ENCODE data around the gene THBS3.

DNA sequence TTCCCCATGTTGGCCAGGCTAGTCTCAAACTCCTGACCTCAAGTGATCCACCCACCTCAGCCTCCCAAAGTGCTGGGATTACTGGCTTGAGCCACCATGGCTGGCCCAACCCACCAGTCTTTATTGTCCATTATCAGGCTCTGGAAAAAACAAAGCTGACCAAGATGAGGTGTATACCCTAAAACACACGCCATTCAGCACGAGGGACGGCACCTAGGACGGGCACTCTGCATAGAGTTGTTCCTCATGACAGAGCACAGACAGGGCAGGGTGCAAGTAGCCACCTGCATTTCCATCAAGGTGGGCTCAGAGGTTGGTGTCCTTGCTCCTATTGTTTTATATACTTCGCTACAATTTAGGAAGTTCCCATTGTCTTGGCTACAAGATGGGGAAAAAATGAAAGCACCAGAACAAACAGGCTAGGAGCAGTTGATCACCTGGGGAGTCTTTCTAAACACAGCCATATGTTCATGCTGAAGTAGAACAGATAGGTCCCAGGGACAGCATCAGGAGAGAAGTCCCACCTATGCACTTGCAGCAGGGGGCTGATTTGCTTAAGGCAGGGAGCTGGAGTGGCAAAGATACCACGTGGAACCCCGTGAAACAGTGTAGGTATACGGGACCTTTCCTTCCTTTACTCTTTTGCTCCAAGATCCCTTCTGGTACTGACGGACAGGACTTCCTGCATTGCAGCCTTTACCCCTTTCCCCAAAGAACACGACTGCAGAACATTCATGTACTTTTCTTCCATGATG lies 39.1 kb downstream of the THBS3 start:
- TF ChIP-seq EP300 (conservative IDR thresholded peaks at IDR 0.05; ENCODE audit: poor library complexity, severe bottlenecking) (no peak), POLR2AphosphoS5 (IDR thresholded peaks at IDR 0.05) (no peak), SMC3 (conservative IDR thresholded peaks at IDR 0.05; ENCODE audit: poor library complexity) (no peak), EZH2 (IDR thresholded peaks at IDR 0.05; ENCODE audit: borderline replicate concordance, insufficient read depth, low read length, poor library complexity, severe bottlenecking) (no peak)
- TF ChIP-seq, protein P1, sequence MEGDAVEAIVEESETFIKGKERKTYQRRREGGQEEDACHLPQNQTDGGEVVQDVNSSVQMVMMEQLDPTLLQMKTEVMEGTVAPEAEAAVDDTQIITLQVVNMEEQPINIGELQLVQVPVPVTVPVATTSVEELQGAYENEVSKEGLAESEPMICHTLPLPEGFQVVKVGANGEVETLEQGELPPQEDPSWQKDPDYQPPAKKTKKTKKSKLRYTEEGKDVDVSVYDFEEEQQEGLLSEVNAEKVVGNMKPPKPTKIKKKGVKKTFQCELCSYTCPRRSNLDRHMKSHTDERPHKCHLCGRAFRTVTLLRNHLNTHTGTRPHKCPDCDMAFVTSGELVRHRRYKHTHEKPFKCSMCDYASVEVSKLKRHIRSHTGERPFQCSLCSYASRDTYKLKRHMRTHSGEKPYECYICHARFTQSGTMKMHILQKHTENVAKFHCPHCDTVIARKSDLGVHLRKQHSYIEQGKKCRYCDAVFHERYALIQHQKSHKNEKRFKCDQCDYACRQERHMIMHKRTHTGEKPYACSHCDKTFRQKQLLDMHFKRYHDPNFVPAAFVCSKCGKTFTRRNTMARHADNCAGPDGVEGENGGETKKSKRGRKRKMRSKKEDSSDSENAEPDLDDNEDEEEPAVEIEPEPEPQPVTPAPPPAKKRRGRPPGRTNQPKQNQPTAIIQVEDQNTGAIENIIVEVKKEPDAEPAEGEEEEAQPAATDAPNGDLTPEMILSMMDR (IDR thresholded peaks at IDR 0.05; ENCODE audit: poor library complexity, severe bottlenecking): no peak
- TF ChIP-seq, protein P2, sequence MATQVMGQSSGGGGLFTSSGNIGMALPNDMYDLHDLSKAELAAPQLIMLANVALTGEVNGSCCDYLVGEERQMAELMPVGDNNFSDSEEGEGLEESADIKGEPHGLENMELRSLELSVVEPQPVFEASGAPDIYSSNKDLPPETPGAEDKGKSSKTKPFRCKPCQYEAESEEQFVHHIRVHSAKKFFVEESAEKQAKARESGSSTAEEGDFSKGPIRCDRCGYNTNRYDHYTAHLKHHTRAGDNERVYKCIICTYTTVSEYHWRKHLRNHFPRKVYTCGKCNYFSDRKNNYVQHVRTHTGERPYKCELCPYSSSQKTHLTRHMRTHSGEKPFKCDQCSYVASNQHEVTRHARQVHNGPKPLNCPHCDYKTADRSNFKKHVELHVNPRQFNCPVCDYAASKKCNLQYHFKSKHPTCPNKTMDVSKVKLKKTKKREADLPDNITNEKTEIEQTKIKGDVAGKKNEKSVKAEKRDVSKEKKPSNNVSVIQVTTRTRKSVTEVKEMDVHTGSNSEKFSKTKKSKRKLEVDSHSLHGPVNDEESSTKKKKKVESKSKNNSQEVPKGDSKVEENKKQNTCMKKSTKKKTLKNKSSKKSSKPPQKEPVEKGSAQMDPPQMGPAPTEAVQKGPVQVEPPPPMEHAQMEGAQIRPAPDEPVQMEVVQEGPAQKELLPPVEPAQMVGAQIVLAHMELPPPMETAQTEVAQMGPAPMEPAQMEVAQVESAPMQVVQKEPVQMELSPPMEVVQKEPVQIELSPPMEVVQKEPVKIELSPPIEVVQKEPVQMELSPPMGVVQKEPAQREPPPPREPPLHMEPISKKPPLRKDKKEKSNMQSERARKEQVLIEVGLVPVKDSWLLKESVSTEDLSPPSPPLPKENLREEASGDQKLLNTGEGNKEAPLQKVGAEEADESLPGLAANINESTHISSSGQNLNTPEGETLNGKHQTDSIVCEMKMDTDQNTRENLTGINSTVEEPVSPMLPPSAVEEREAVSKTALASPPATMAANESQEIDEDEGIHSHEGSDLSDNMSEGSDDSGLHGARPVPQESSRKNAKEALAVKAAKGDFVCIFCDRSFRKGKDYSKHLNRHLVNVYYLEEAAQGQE (IDR thresholded peaks at IDR 0.05; ENCODE audit: borderline replicate concordance): no peak

All from neural cell (in vitro differentiated cells).